ENCODE results near the gene PCDHB14. TPM values are rescaled to one million over a fixed set of nuclear protein-coding genes. Genes with fewer than 3 reads are reported as not detected.
"Not testable (repeated sequence)": the region's sequence is repeated elsewhere in the genome, so short reads cannot be mapped to it uniquely, and the experiment has no call there.

The PCDHB14 gene
- not detected for total RNA-seq (2013)
- polyA plus RNA-seq (not detected), polyA minus RNA-seq (not detected in 2 replicates), total RNA-seq (0 to 2.0 (median 0.08) reads per million in 11 experiments)

- intact Hi-C loops (cut with micrococcal nuclease), result no loop called here
- 28% methylated on average over 13 of the region's 15 CpGs for WGBS (ENCODE audit: insufficient coverage)
- H3K27ac ChIP-seq (ENCODE audit: low read depth in 1 of 2, low read length in 2 of 2), result no peak within 1 kb of the TSS
- H3K4me1 ChIP-seq (ENCODE audit: control insufficient read depth in 1 of 2, insufficient read depth in 2 of 2, low read length in 2 of 2), result no peaks in the 10 kb centered on the region
- no peak within 1 kb of the TSS for H3K4me3 Mint-ChIP-seq
- no peak within 1 kb of the TSS for H3K4me3 ChIP-seq (replicated peaks in 1 of 3; ENCODE audit: low read depth in 2 of 3, low read length in 3 of 3)
- H3K27me3 Mint-ChIP-seq (ENCODE audit: low read depth in 3 of 3), result peaks cover 14 to 27% (median 19%) of the 10 kb centered on the region in 3 donors
- no peaks in the 10 kb centered on the region for H4K20me1 ChIP-seq (ENCODE audit: insufficient read depth, low read length)
- no peak within 1 kb of the TSS for H3K4me2 ChIP-seq (replicated peaks; ENCODE audit: extremely low read depth, low read length, poor library complexity, severe bottlenecking)
- peaks cover 23 to 43% (median 39%) of the 10 kb centered on the region in 7 donors for H3K9me3 Mint-ChIP-seq
- no peaks in the 10 kb centered on the region for H3K79me2 ChIP-seq (ENCODE audit: insufficient read depth, low read length)
- TF ChIP-seq, protein P1, sequence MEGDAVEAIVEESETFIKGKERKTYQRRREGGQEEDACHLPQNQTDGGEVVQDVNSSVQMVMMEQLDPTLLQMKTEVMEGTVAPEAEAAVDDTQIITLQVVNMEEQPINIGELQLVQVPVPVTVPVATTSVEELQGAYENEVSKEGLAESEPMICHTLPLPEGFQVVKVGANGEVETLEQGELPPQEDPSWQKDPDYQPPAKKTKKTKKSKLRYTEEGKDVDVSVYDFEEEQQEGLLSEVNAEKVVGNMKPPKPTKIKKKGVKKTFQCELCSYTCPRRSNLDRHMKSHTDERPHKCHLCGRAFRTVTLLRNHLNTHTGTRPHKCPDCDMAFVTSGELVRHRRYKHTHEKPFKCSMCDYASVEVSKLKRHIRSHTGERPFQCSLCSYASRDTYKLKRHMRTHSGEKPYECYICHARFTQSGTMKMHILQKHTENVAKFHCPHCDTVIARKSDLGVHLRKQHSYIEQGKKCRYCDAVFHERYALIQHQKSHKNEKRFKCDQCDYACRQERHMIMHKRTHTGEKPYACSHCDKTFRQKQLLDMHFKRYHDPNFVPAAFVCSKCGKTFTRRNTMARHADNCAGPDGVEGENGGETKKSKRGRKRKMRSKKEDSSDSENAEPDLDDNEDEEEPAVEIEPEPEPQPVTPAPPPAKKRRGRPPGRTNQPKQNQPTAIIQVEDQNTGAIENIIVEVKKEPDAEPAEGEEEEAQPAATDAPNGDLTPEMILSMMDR (IDR thresholded peaks at IDR 0.05), result no peak
- no peaks in the 10 kb centered on the region for H3K36me3 ChIP-seq (replicated peaks in 1 of 2; ENCODE audit: control insufficient read depth in 1 of 2, insufficient read depth in 2 of 2, low read length in 2 of 2)
- no peak within 1 kb of the TSS for H3K9ac ChIP-seq (ENCODE audit: insufficient read depth, low read length, poor library complexity, severe bottlenecking)
- no peak within 1 kb of the TSS for H2AFZ ChIP-seq (ENCODE audit: insufficient read depth, low read depth, low read length, poor library complexity, severe bottlenecking)
- H3K9me3 ChIP-seq (replicated peaks in 1 of 2; ENCODE audit: control insufficient read depth in 1 of 2, insufficient read depth in 1 of 2, low read length in 2 of 2), result peaks cover 18 to 29% of the 10 kb centered on the region in 2 donors
- H3K27me3 ChIP-seq (ENCODE audit: control insufficient read depth in 2 of 2, insufficient read depth in 2 of 2, low read length in 2 of 2), result peaks cover 2 to 16% of the 10 kb centered on the region in 2 donors
- H3K36me3 Mint-ChIP-seq, result peaks cover 2 to 6% of the 10 kb centered on the region in 2 donors
- no peaks in the 10 kb centered on the region for H3K4me1 Mint-ChIP-seq
- H3K27ac Mint-ChIP-seq, result no peak within 1 kb of the TSS
- no peak for DNase-seq
Observed at GRCh38 chr5:141223112-141223783, at the start of gene PCDHB14. Gene PCDHB14 (plus strand): TSS chr5:141223343. CDS start chr5:141223506, 163 bp downstream.

DNA sequence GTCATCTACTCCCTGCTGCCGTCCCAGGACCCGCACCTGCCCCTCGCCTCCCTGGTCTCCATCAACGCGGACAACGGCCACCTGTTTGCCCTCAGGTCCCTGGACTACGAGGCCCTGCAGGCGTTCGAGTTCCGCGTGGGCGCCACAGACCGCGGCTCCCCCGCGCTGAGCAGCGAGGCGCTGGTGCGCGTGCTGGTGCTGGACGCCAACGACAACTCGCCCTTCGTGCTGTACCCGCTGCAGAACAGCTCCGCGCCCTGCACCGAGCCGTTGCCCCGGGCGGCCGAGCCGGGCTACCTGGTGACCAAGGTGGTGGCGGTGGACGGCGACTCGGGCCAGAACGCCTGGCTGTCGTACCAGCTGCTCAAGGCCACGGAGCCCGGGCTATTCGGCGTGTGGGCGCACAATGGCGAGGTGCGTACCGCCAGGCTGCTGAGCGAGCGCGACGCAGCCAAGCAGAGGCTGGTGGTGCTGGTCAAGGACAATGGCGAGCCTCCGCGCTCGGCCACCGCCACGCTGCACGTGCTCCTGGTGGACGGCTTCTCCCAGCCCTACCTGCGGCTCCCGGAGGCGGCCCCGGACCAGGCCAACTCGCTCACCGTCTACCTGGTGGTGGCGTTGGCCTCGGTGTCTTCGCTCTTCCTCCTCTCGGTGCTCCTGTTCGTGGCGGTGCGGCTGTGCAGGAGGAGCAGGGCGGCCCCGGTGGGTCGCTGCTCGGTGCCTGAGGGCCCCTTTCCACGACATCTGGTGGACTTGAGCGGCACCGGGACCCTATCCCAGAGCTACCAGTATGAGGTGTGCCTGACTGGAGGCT, 48.6 kb upstream of the PCDHB14 start:
- H3K27ac ChIP-seq (ENCODE audit: low read depth in 1 of 2, low read length in 2 of 2); H3K9ac ChIP-seq (ENCODE audit: insufficient read depth, low read length, poor library complexity, severe bottlenecking); DNase-seq; H3K4me3 ChIP-seq (replicated peaks in 1 of 3; ENCODE audit: low read depth in 2 of 3, low read length in 3 of 3); H3K79me2 ChIP-seq (ENCODE audit: insufficient read depth, low read length); H3K36me3 Mint-ChIP-seq; H4K20me1 ChIP-seq (ENCODE audit: insufficient read depth, low read length); H3K27ac Mint-ChIP-seq; H3K4me1 ChIP-seq (ENCODE audit: control insufficient read depth in 1 of 2, insufficient read depth in 2 of 2, low read length in 2 of 2); H3K36me3 ChIP-seq (replicated peaks in 1 of 2; ENCODE audit: control insufficient read depth in 1 of 2, insufficient read depth in 2 of 2, low read length in 2 of 2); H2AFZ ChIP-seq (ENCODE audit: insufficient read depth, low read depth, low read length, poor library complexity, severe bottlenecking); intact Hi-C loops (cut with micrococcal nuclease); H3K4me2 ChIP-seq (replicated peaks; ENCODE audit: extremely low read depth, low read length, poor library complexity, severe bottlenecking); H3K27me3 ChIP-seq (ENCODE audit: control insufficient read depth in 2 of 2, insufficient read depth in 2 of 2, low read length in 2 of 2); H3K4me1 Mint-ChIP-seq: not testable (repeated sequence)
- H3K9me3 Mint-ChIP-seq, result peaks cover 20 to 32% (median 29%) of the 10 kb centered on the region in 7 donors
- WGBS (ENCODE audit: insufficient coverage), result 39% methylated on average over 56 of the region's 79 CpGs
- H3K27me3 Mint-ChIP-seq (ENCODE audit: low read depth in 3 of 3), result peaks cover 0 to 16% (median 7%) of the 10 kb centered on the region in 3 donors
- H3K9me3 ChIP-seq (replicated peaks in 1 of 2; ENCODE audit: control insufficient read depth in 1 of 2, insufficient read depth in 1 of 2, low read length in 2 of 2), result peaks cover 39 to 66% of the 10 kb centered on the region in 2 donors
- peak overlapping the region in 1 of 2 donors; percentile 6 for H3K4me3 Mint-ChIP-seq

Measured in CD14-positive monocyte (primary cell).